Stomach smooth muscle (tissue), 2 donors: ENCODE measurements around the gene ADRA2C.

Source experiments
- H3K27ac ChIP-seq: one replicate; pipeline ENCODE4 v1.7.0; 2013; ENCODE audit warnings: mild to moderate bottlenecking, low read length, inconsistent platforms
- H3K27me3 ChIP-seq, 2 donors: one replicate each; pipeline ENCODE4 v1.7.0; 2013; ENCODE audit warnings: low read length in 2 of 2; ENCODE audit not compliant: insufficient read depth in 2 of 2, control insufficient read depth in 1 of 2
- H3K36me3 ChIP-seq, 2 donors: one replicate each; pipeline ENCODE4 v1.7.0; 2013; ENCODE audit warnings: low read length in 2 of 2; ENCODE audit not compliant: control insufficient read depth in 2 of 2, insufficient read depth in 2 of 2
- H3K4me1 ChIP-seq: one replicate; pipeline ENCODE4 v1.7.0; 2013; ENCODE audit warnings: low read length; ENCODE audit not compliant: control insufficient read depth, insufficient read depth
- H3K4me3 ChIP-seq, 2 donors: one replicate each; pipeline ENCODE4 v1.7.0; 2013; ENCODE audit warnings: low read length in 2 of 2
- H3K9ac ChIP-seq, 2 donors: one replicate each; pipeline ENCODE4 v1.7.0; 2013; ENCODE audit warnings: low read length in 2 of 2, mild to moderate bottlenecking in 1 of 2
- H3K9me3 ChIP-seq, 2 donors: one replicate each; pipeline ENCODE4 v1.7.0; 2013; ENCODE audit warnings: low read length in 2 of 2; ENCODE audit not compliant: control insufficient read depth in 2 of 2
- donor health status: healthy.
- donor health status: Pancreatic carcinoma.

The ADRA2C gene

GRCh38 chr4:3771164-3771809, 5.1 kb downstream of the ADRA2C start:
- Histone ChIP-seq H3K9ac (no peak overlapping the region), H3K36me3 (no peaks in the 10 kb centered on the region), H3K4me1 (peaks cover 11% of the 10 kb centered on the region), H3K4me3 (no peak overlapping the region), H3K27me3 (peaks cover 33 to 58% of the 10 kb centered on the region in 2 donors), H3K27ac (no peak overlapping the region), H3K9me3 (no peaks in the 10 kb centered on the region)

- no peaks in the 10 kb centered on the region for H3K36me3 ChIP-seq
- H3K4me3 ChIP-seq = no peak overlapping the region
- H3K27me3 ChIP-seq = peaks cover 31 to 58% of the 10 kb centered on the region in 2 donors
- H3K9ac ChIP-seq = no peak overlapping the region
- no peak overlapping the region for H3K27ac ChIP-seq
- no peaks in the 10 kb centered on the region for H3K9me3 ChIP-seq
- H3K4me1 ChIP-seq = peaks cover 5% of the 10 kb centered on the region
Measured at GRCh38 chr4:3771939-3772495, 5.8 kb downstream of the ADRA2C start.

- Histone ChIP-seq H3K36me3 (no peaks in the 10 kb centered on the region), H3K27ac (no peak overlapping the region), H3K27me3 (peaks cover 33 to 53% of the 10 kb centered on the region in 2 donors), H3K9ac (no peak overlapping the region), H3K4me3 (no peak overlapping the region), H3K9me3 (no peaks in the 10 kb centered on the region), H3K4me1 (peaks cover 4% of the 10 kb centered on the region)
Measured at GRCh38 chr4:3772632-3773031, 6.4 kb downstream of the ADRA2C start.

- H3K4me3 ChIP-seq = no peak overlapping the region
- H3K27ac ChIP-seq = no peak overlapping the region
- H3K9ac ChIP-seq = no peak overlapping the region
- H3K4me1 ChIP-seq = peaks cover 3% of the 10 kb centered on the region
- peaks cover 0 to 5% of the 10 kb centered on the region in 2 donors for H3K9me3 ChIP-seq
- H3K36me3 ChIP-seq = no peaks in the 10 kb centered on the region
- H3K27me3 ChIP-seq = peaks cover 30 to 49% of the 10 kb centered on the region in 2 donors
Measured at GRCh38 chr4:3773552-3774001, 7.4 kb downstream of the ADRA2C start.

GRCh38 chr4:3774253-3774883, 8.2 kb downstream of the ADRA2C start:
- no peak overlapping the region for H3K4me3 ChIP-seq
- H3K4me1 ChIP-seq = peaks cover 3% of the 10 kb centered on the region
- no peaks in the 10 kb centered on the region for H3K36me3 ChIP-seq
- H3K9ac ChIP-seq = no peak overlapping the region
- H3K27ac ChIP-seq = no peak overlapping the region
- H3K9me3 ChIP-seq = peaks cover 0 to 7% of the 10 kb centered on the region in 2 donors
- peaks cover 23 to 42% of the 10 kb centered on the region in 2 donors for H3K27me3 ChIP-seq

- Histone ChIP-seq H3K36me3 (no peaks in the 10 kb centered on the region), H3K9me3 (peaks cover 0 to 7% of the 10 kb centered on the region in 2 donors), H3K4me1 (peaks cover 3% of the 10 kb centered on the region), H3K27ac (no peak overlapping the region), H3K27me3 (peaks cover 17 to 36% of the 10 kb centered on the region in 2 donors), H3K4me3 (no peak overlapping the region), H3K9ac (no peak overlapping the region)
Measured at GRCh38 chr4:3775005-3775404, 8.8 kb downstream of the ADRA2C start.

- Histone ChIP-seq H3K27ac (no peak overlapping the region), H3K4me1 (peaks cover 3% of the 10 kb centered on the region), H3K9me3 (peaks cover 0 to 7% of the 10 kb centered on the region in 2 donors), H3K4me3 (no peak overlapping the region), H3K36me3 (no peaks in the 10 kb centered on the region), H3K9ac (no peak overlapping the region), H3K27me3 (peaks cover 14 to 36% of the 10 kb centered on the region in 2 donors)
Measured at GRCh38 chr4:3775576-3775975, 9.4 kb downstream of the ADRA2C start.

GRCh38 chr4:3776166-3777032, 10.2 kb downstream of the ADRA2C start:
- Histone ChIP-seq H3K27ac (no peak overlapping the region), H3K9me3 (peaks cover 0 to 7% of the 10 kb centered on the region in 2 donors), H3K4me3 (no peak overlapping the region), H3K36me3 (no peaks in the 10 kb centered on the region), H3K4me1 (peaks cover 3% of the 10 kb centered on the region), H3K9ac (no peak overlapping the region), H3K27me3 (peaks cover 14 to 31% of the 10 kb centered on the region in 2 donors)

GRCh38 chr4:3777033-3777390, 10.8 kb downstream of the ADRA2C start:
- H3K4me3 ChIP-seq = no peak overlapping the region
- no peaks in the 10 kb centered on the region for H3K36me3 ChIP-seq
- peaks cover 14 to 26% of the 10 kb centered on the region in 2 donors for H3K27me3 ChIP-seq
- no peak overlapping the region for H3K9ac ChIP-seq
- no peak overlapping the region for H3K27ac ChIP-seq
- H3K9me3 ChIP-seq = peaks cover 0 to 7% of the 10 kb centered on the region in 2 donors
- H3K4me1 ChIP-seq = peaks cover 3% of the 10 kb centered on the region

GRCh38 chr4:3777669-3778068, 11.5 kb downstream of the ADRA2C start:
- Histone ChIP-seq H3K4me3 (no peak overlapping the region), H3K4me1 (peaks cover 3% of the 10 kb centered on the region), H3K27ac (no peak overlapping the region), H3K9ac (no peak overlapping the region), H3K27me3 (peaks cover 18 to 30% of the 10 kb centered on the region in 2 donors), H3K36me3 (no peaks in the 10 kb centered on the region), H3K9me3 (peaks cover 0 to 7% of the 10 kb centered on the region in 2 donors)
